ENCODE data around the gene NELFA. TPM values are rescaled to one million over a fixed set of nuclear protein-coding genes. Genes with fewer than 3 reads are reported as not detected.

The NELFA gene
- total and polyA plus RNA-seq, 2 of the 4 experiments (the other 2 are of a cell fraction) = 4.3 to 21.9 TPM

DNA sequence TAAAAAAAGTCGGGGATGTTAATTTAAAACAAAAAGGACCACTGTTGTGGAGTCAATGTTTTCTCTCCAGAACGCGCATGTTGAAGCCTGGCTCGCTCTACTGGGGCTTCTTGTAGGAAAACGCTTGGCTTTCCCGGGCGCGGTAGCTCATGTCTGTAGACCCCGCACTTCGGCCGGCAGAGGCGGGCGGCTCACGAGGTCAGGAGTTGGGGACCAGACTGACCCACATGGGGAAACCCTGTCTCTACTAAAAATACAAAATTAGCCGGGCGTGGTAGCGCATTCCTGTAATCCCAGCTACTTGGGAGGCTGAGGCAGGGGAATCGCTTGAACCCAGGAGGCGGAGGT lies 15.6 kb downstream of the NELFA start:
- no peak overlapping the region for H3K18ac ChIP-seq (ENCODE audit: low read depth, low read length)
- peaks cover 15% of the 10 kb centered on the region for H3K36me3 ChIP-seq (ENCODE audit: control insufficient read depth, insufficient read depth, low read length)
- in situ Hi-C loops (cut with MboI; ENCODE audit: low sequenced_read_pairs) = no loop called here
- H3K27ac ChIP-seq (ENCODE audit: insufficient read depth, low read length) = no peak overlapping the region
- DNase-seq (no peak), ATAC-seq (ENCODE audit: low read depth) (no peak)
- H3K4me1 ChIP-seq (ENCODE audit: control insufficient read depth, insufficient read depth, low read length) = no peaks in the 10 kb centered on the region
- H3K4me3 ChIP-seq (ENCODE audit: insufficient read depth, low read depth, low read length) = no peak overlapping the region
- intact Hi-C loops (cut with micrococcal nuclease) = no loop called here
- H3K79me1 ChIP-seq (ENCODE audit: low read depth in 1 of 2, low read length in 2 of 2) = peaks cover 30 to 43% of the 10 kb centered on the region in 2 experiments
- H3K27me3 ChIP-seq (ENCODE audit: control insufficient read depth, insufficient read depth, low read length) = no peaks in the 10 kb centered on the region
- H2BK5ac ChIP-seq (ENCODE audit: low read depth, low read length, poor library complexity, severe bottlenecking) = no peak overlapping the region
- H2AK9ac ChIP-seq (replicated peaks; ENCODE audit: low read depth, low read length, poor library complexity) = no peak overlapping the region
- H2AFZ ChIP-seq (replicated peaks; ENCODE audit: low read length, poor library complexity) = no peak overlapping the region
- ChIA-PET CTCF (no interaction called here), POLR2A (ENCODE audit: unreplicated experiment) (interaction anchor here (0.6 kb wide), 1 partner anchor 89 kb away, joined by 3 read pairs; no protein-coding TSS in a partner anchor)
- dilution Hi-C loops (cut with HindIII; ENCODE audit: low sequenced_read_pairs, unreplicated experiment) = no loop called here
- no peak overlapping the region for H2BK120ac ChIP-seq (ENCODE audit: low read depth, low read length)
- no peak overlapping the region for H3K4me2 ChIP-seq (ENCODE audit: low read depth, low read length)
- TF ChIP-seq FOS (IDR thresholded peaks at IDR 0.05; ENCODE audit: low read depth, low read length) (no peak), NFE2L2 (IDR thresholded peaks at IDR 0.05; ENCODE audit: low read depth, low read length) (no peak), BHLHE40 (IDR thresholded peaks at IDR 0.05; ENCODE audit: low read depth, low read length) (no peak), CEBPB (IDR thresholded peaks at IDR 0.05; ENCODE audit: low read depth, low read length) (no peak), POLR2A (IDR thresholded peaks at IDR 0.05; ENCODE audit: low read depth, low read length) (no peak), USF2 (IDR thresholded peaks at IDR 0.05; ENCODE audit: low read depth, low read length) (no peak)
- no peak overlapping the region for H3K4ac ChIP-seq (ENCODE audit: low read depth, low read length)
- no peak overlapping the region for H2BK15ac ChIP-seq (ENCODE audit: low read depth, low read length)
- H3K9ac ChIP-seq (ENCODE audit: low read depth, low read length) = no peak overlapping the region
- H3K14ac ChIP-seq (replicated peaks; ENCODE audit: low read depth, low read length) = no peak overlapping the region
- no peak overlapping the region for H3K23ac ChIP-seq (ENCODE audit: low read depth, low read length)
- H4K8ac ChIP-seq (ENCODE audit: low read depth in 2 of 2, low read length in 2 of 2) = no peak overlapping the region
- H2BK20ac ChIP-seq (ENCODE audit: low read depth, low read length) = no peak overlapping the region
- H3K56ac ChIP-seq (ENCODE audit: extremely low read depth, insufficient read depth, low read length) = no peak overlapping the region
- peaks cover 5% of the 10 kb centered on the region for H3K9me3 ChIP-seq (ENCODE audit: control insufficient read depth, insufficient read depth, low read length)
- H4K20me1 ChIP-seq (ENCODE audit: insufficient read depth, low read length) = peaks cover 26% of the 10 kb centered on the region; the same call in 1 of the 2 replicates
- no peak overlapping the region for H4K5ac ChIP-seq (ENCODE audit: low read depth, low read length)
- no peak overlapping the region for H2AK5ac ChIP-seq (ENCODE audit: low read depth, low read length)
- 90% methylated on average over 3 of the region's 19 CpGs; no CpG with 5 or more reads in 1 of the 2 experiments for WGBS, 2 experiments (ENCODE audit: extremely low coverage in 2 of 2, insufficient read length in 1 of 2)
- peaks cover 15% of the 10 kb centered on the region for H3K9me1 ChIP-seq (ENCODE audit: insufficient read depth, low read length)
- no peak overlapping the region for H4K91ac ChIP-seq (ENCODE audit: insufficient read depth, low read depth, low read length)
- BruUV-seq (replicated peaks) = no TSS peak
